T47D (cell line): ENCODE data around the gene ARHGAP40.

Source experiments
- DNase-seq, 2 experiments: peaks; one replicate each; pipeline versions ENCODE4 v3.0.0 to v3.0.0-alpha.2; 2011 to 2012; ENCODE audit warnings: low read depth in 1 of 2, low spot score in 1 of 2
- JUND ChIP-seq: IDR thresholded peaks from 2 replicates; pipeline ENCODE4 v1.6.1; 2012; ENCODE audit warnings: low read depth
- in situ Hi-C: cut with HindIII; loops from 2 replicates; pipeline ENCODE4 v1.10.0; 2016; ENCODE audit warnings: low sequenced_read_pairs, low pct_unique_long_range_greater_than_20kb

ARHGAP40 gene

DNA sequence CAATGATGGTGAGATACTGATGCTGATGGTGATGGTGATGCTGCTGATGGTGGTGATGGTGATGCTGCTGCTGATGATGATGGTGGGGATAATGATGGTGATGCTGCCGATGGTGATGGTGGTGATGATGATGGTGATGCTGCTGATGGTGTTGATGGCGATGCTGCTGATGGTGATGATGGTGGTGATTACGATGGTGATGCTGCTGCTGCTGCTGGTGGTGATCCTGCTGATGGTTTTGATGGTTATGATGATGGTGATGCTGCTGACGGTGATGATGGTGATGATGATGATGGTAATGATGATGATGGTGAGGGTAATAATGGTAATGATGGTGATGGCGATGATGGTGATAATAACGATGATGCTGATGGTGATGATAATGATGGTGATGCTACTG lies 50.0 kb downstream of the ARHGAP40 start:
- no peak for TF ChIP-seq JUND

DNA sequence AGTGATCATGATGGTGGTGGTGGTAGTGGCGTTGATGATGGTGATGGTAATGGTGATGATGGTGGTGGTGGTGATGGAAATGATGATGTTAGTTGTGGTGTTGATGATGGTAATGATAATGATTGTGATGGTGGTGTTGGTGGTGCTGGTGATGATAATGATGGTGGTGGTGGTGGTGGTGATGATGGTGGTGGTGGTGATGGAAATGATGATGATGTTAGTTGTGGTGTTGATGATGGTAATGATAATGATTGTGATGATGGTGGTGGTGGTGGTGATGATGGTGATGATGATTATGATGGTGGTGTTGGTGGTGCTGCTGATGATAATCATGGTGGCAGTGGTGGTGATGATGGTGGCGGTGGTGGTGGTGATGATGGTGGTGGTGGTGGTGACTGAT lies 51.4 kb downstream of the ARHGAP40 start:
- in situ Hi-C loops = no loop called here
- no peak for TF ChIP-seq JUND

More for the DNA sequence above, 50.0 kb downstream of the ARHGAP40 start:
- DNase-seq = no peak
- in situ Hi-C loops = no loop called here

GRCh38 chr20:38657390-38657789 lies 55.8 kb downstream of the ARHGAP40 start:
- in situ Hi-C loops = no loop called here
- no peak for DNase-seq
- TF ChIP-seq JUND = no peak

More for the DNA sequence above, 51.4 kb downstream of the ARHGAP40 start:
- DNase-seq = no peak

- in situ Hi-C loops = no loop called here
- peak; percentile 81 to 87 for DNase-seq
These were observed 57.4 kb downstream of the ARHGAP40 start for GRCh38 chr20:38658879-38659596.

GRCh38 chr20:38659597-38659880 lies 57.9 kb downstream of the ARHGAP40 start:
- no peak for TF ChIP-seq JUND
- no peak for DNase-seq
- in situ Hi-C loops = no loop called here

More at GRCh38 chr20:38658879-38659596, 57.4 kb downstream of the ARHGAP40 start:
- TF ChIP-seq JUND = no peak

- in situ Hi-C loops = no loop called here
- DNase-seq = no peak
- TF ChIP-seq JUND = no peak
These were observed 58.8 kb downstream of the ARHGAP40 start for GRCh38 chr20:38660429-38660828.

- in situ Hi-C loops = no loop called here
- no peak for DNase-seq
- no peak for TF ChIP-seq JUND
These were observed 62.1 kb downstream of the ARHGAP40 start for GRCh38 chr20:38663660-38664059.

- TF ChIP-seq JUND = no peak
- in situ Hi-C loops = no loop called here
- no peak for DNase-seq
These were observed 62.7 kb downstream of the ARHGAP40 start for GRCh38 chr20:38664284-38664683.

DNA sequence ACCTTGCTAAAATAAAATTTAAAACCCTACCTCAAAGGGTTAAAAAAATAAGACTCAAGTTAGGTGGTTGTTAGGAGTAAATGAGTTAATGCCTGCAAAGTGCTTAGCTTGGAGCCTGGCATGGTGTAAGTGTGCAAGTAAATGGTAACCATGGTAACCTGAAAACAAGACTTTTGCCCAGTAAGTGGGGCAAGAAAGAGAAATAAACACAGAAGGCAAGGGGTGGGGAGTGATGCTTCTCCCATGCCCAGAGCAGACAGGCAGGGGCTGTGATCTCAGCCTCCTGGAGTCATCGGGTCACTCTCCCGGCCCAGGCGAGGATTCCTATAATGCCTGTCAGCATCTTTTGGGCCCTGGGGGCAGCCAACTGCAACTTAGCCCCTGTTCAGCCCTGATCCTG lies 63.5 kb downstream of the ARHGAP40 start:
- TF ChIP-seq JUND = no peak
- in situ Hi-C loops = no loop called here

DNA sequence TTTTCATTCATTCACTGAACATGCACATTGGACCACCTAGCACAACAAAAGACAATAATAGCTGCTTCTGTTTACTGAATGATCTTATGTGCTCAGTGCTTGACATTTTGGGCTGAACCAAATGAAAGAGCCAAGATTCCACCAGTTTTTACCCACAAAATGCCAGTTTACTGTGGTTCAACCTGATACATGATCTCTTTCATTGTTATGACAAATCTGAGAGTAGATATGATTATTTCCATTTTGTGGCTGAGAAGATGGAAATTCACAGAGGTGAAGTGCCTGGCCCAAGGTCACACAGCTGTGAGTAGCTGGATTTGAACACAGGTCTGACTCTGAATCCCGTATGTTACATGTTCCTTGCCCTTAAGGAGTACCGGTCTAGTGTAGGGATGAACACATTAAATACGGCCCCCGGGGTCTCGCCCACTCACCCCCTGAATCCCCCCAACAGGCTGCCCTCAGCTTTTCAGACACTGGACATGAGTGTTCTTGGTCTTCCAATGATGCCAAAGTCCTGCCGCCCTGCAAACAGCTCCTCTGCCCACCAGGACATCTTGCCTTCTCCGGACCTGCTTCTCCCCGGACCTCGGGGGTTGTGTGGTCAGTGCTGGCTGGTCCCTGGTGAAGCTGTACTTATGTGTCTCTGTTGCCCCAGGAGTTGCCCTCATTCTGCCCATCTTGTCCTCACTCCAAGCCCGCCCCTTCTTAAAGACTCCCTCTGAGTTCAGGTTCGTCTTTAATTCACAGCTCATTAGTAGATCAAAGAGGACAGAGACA lies 64.1 kb downstream of the ARHGAP40 start:
- DNase-seq = no peak
- in situ Hi-C loops = no loop called here
- no peak for TF ChIP-seq JUND

More for the DNA sequence above, 63.5 kb downstream of the ARHGAP40 start:
- no peak for DNase-seq

DNA sequence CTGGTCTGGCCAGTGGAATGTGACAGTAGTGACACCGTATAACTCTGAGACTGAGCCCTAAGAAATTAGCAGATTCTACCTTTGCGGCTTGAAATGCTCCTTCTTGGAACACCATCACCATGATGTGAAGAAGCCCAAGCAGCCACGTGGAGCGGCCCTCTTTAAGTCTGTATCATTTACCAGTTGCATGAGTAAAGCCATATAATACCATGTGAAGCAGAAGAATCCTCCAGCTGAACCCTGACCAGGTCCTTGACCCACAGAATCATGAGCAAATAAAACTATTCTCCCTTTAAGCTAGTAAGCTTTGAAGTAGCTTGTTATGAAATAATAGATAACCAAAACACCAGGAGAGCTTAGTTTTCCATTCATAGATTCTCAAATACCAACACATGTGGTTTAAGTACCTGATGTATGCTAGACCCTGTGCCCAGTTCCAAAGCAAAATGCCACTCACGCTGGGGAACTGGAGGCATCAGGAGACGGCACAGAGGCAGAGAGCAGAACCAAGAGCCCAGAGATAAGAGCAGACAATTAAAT lies 65.9 kb downstream of the ARHGAP40 start:
- in situ Hi-C loops = no loop called here
- no peak for TF ChIP-seq JUND
- no peak for DNase-seq

GRCh38 chr20:38669688-38670087 lies 68.1 kb downstream of the ARHGAP40 start:
- no peak for DNase-seq
- TF ChIP-seq JUND = no peak
- in situ Hi-C loops = no loop called here

DNA sequence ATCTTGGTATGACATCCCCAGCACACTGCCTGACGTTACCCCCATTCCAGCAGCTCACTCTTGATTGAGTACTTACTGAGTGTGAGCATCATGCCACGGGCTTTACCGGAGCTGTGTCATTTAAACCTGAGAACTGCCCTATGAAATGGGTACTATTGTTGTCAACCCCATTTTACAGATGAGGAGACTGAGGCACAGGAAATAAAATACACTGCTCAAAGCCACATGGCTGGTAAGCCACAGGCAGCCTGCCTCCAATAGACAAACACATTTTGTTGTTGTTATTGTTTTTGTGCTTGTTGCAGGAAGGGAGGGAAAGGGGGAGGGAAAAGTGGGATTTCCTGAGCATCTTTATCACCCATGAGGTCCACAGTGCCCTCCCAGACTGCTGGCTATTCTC lies 69.2 kb downstream of the ARHGAP40 start:
- no peak for TF ChIP-seq JUND
- DNase-seq = no peak
- in situ Hi-C loops = no loop called here

DNA sequence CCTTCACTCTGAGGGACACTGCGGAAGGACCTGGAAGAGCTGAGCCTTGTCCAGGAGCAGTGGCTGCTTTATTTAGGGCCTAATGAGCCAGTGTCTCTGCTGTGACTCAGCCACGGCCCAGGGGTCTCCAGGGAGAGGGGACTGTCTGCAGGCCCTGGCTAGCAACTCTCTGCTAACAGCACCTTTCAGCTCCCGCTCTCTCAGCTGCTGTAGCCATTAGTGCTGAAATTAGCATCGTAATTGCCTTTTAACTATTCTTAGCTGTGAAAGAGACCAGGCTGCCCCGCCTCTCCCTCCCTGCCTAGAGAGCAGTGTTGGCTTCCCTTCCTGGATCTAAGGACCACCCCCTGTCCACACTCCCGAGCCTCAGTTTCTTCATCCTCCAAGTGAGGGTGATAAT lies 69.6 kb downstream of the ARHGAP40 start:
- no peak for DNase-seq
- in situ Hi-C loops = no loop called here
- TF ChIP-seq JUND = no peak
